Activated CD4-positive, alpha-beta T cell treated with anti-CD3 and anti-CD28 coated beads for 4 hours (primary cell): Measurements from ENCODE around the gene CLINT1.
"Not testable (repeated sequence)": the region's sequence is repeated elsewhere in the genome, so short reads cannot be mapped to it uniquely, and the experiment has no call there.

ENCODE experiments used
- DNase-seq, 2 donors: peaks; one replicate each; pipeline ENCODE4 v3.0.0-alpha.2; 2020

The CLINT1 gene

DNA sequence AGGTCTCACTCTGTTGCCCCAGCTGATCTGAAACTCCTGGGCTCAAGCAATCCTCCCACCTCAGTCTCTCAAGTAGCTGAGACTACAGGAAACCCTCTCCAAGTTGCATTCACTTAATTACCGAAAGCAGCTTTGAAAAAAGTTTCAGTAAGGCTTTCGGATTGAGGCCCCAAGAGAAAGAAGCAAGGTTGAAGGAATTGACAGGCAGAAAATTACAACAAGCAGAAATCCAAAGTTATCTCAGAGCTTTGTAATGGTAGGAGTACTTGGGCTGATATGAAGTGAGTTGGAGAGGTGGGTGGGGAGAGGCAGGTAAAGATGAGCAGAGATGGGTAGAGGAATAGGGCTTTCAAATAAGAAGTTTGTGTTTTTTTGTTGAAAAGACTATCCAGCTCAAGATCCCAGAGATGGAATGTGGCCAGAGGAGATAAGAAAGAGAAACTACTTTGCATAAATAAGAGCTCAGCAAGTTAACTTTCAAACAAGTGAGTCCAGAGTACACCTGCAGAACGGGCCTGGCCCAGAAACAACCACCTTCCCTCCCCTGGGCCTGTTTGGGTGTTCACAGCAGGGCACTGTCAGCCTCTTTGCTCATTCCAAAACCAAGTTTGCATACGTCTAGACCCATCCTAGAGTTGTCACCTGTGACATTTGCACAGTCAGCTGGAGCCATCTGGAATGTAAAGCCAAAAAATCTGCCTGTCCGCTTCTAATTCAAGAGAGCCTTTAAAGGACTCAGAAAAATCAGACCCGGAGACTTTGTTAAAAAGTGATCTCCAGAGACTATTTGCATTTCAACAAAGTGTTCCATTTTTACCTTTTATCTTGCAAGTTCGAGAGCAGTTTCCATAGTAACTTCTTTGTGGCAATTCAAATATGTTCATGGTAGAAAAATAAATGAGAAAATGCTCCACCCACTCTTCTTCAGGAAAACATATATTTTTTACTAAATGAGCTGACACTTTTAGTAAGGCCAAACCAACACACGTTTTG lies 2.2 kb upstream of the CLINT1 start:
- no peak for DNase-seq

DNA sequence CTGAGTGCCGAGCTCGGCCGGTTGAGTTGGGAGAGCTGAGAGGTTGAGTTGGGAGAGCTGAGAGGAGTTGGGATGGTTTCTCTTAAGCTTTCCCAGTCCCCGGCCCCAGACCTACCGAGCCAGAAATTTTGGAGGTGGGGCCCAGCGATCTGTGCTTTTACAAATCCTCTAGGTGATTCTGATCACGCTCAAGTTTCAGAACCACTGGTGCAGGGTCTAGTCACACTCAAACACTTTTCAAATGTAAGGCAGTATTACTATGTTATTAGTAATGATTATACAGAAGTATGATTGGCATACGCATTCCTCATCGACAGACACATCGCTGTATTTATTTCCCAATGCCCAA lies 256 bp upstream of the CLINT1 start:
- no peak for DNase-seq

DNA sequence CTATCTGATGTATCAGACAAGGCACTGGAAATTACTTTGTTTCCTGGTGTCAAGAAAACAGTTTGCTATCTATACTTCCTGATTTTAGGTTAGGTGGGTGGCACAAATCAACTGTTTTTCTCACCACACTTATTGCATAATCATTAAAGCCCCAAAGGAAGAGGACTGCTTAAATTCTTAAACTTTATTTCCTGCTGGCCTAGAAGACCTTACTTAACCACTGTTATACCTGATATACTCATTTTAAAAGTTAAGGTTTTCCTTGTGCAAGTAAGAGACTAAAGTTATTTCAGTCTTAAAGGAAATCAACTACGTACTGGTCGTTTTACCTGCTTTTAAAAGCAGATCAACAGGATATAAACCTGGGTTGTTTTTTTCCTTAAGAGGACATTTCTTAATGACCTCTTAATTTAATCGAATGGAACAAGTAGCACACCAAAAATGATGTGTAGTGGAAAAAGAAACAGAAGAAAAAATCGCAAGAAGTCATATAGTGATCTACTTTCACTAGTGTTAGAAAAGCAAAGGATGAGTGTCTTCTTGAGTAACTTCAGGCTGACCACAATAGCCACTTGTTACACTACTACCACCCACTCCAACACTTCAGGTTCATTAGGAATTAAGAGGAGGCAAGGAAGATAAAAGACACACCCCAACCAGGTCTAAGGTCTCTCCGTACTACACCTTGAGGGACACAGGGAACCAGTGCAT lies 974 bp downstream of the CLINT1 start:
- DNase-seq, result peak in 1 of 2 donors; percentile 4

DNA sequence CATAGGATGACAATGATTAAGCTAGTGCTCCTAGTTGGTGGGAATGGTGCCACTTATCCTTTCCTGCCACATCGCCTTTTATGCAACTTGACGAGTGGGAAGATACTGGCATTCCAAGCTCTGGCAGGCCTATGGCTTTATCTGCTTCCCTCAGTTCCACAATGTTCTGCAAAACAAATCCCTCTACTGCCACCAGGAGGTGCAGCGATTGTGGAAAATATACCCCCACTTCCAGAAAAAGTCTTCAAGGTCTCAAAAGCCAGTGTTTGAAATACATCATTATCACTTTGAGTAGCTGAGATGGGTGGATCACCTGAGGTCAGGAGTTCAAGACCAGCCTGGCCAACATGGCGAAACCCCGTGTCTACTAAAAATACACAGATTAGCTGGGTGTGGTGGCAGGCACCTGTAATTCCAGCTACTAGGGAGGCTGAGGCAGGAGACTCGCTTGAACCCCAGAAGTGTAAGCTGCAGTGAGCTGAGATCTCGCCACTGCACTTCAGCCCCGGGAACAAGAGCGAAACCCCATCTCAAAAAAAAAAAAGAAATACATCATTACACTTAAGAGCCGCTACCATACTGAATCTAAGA lies 3.4 kb downstream of the CLINT1 start:
- DNase-seq, result peak in 1 of 2 donors; percentile 7

DNA sequence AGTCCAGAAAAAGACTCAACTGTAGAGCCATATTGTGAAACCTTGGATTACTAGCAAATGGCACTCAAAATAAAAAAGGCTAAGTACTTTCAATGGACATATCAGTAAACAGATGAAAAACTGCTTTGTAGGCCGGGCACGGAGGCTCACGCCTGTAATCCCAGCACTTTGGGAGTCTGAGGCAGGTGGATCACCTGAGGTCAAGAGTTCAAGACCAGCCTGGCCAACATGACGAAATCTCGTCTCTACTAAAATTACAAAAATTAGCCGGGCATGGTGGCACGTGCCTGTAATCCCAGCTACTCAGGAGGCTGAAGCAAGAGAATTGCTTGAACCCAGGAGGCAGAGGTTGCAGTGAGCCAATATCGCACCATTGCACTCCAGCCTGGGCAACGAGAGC lies 5.6 kb downstream of the CLINT1 start:
- DNase-seq, result not testable (repeated sequence)

DNA sequence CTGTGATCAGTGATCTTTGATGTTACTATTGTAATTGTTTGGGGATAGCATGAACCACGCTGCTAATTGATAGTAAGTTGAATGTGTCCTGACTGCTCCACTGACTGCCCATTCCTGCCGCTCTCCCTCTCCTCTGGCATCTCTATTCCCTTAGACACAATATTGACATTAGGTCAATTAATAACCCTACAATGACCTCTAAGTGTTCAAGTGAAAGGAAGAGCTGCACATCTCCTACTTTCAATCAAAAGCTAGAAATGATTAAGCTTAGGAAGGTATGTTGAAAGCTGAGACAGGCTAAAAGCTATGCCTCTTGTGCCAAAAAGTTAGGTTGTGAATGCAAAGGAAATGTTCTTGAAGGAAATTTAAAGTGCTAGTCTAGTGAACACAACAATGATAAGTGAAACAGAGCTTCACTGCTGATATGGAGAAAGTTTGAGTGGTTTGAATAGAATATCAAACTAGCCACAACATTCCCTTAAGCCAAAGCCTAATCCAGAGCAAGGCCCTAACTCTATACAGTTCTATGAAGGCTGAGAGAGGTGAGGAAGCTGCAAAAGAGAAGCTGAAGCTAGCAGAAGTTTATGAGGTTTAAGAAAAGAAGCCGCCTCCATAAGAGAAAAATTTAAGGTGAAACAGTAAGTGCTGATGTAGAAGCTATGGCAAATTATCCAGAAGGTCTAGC lies 12.9 kb downstream of the CLINT1 start:
- no peak for DNase-seq

DNA sequence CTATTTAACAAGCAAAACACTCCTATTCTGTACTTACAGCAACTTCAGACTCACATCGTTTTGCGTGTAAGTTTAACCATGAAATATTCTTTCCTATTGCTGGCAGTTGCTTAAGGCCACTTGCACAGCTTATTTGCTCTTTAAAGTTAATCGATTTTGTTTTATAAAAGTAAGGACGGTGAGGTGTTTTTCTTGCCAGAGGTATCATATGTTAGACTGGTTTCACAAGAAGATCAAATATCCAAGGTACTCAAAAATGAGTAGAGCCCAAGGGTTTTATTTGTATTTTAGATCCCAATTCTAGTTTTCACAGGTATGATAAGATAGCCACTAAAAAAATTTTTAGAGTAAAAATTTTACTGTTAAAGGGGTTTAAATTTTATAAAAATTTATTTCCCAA lies 16.2 kb downstream of the CLINT1 start:
- DNase-seq, result no peak

DNA sequence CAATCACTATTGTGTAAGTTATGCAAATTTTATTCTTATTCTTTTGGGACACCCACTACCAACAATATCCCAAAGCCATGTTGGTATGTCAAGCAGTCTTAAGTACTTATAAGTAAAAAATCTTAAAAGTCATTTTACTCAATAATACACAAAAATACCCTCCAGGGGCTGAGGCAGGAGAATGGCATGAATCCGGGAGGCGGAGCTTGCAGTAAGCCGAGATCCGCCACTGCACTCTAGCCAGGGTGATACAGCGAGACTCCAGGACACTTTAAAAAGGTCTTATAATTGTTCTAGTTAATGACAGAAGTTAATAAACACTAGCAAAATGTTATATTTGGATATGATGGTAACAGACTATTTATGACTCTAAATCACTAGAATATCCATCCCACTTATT lies 16.8 kb downstream of the CLINT1 start:
- DNase-seq, result no peak

DNA sequence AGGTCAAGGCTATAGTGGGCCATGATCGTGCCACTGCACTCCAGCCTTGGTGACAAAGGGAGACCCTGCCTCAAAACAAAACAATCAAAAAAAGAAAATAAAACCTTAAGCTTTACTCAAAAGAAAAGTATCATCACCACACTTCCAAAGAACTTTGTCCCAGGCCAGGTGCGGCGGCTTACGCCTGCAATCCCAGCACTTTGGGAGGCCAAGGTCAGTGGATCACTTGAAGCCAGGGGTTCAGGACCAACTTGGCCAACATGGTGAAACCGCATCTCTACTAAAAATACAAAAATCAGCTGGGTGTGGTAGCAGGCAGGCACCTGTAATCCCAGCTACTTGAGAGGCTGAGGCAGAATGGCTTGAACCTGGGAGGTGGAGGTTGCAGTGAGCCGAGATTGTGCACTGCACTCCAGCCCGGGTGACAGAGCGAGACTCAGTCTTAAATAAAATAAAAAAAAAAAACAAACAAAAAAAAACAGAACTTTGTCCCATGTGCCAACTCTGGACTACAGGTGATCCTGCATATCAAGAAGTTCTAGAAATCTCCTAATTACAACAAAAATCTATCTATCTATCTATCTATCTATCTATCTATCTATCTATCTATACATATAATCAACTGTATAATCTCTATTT lies 19.7 kb downstream of the CLINT1 start:
- no peak for DNase-seq

DNA sequence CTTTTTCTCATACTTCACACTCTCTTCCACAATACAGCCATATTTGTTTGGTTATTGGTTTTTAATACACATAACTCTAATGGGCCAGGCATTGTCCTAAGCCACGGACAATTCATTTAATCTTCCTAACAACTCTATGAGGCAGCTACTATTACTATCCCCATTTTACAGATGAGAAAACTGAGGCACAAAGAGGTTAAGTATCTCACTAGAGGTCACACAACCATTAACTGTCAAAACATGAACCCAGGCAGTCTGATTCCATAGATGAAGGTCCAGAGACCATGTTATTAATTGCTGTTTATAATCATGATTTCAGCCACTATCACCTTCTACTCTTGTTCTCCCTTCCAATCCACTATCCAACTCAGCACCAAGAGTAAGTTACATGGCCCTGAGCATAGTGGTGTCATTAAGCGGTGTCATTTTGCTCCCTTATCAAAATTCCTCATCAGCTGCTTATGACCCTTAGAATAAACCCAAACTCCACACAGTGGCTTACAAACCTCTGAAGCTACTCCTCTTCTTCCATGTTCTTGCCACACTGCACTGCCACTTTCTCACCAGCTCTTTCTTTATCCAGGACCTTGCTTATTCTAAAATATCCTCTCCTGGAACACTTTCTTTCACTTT lies 22.7 kb downstream of the CLINT1 start:
- DNase-seq, result no peak

DNA sequence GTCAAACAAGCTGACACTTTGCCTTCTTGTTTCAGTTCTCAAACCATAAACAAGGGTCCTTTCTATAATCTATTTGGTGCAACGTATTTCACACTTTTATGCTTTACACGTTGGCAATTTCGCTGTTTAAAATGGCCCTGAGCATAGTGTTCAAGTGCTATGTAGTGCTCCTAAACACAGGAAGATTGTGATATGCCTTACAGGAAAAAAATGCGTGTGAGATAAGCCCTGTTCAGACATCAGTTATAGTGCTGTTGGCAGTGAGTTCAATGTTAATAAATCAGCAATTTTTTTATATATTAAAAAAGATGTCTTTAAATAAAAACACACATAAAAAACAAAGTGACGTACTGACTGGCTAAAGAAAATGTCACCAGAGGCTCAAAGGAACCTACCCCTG lies 23.9 kb downstream of the CLINT1 start:
- no peak for DNase-seq

DNA sequence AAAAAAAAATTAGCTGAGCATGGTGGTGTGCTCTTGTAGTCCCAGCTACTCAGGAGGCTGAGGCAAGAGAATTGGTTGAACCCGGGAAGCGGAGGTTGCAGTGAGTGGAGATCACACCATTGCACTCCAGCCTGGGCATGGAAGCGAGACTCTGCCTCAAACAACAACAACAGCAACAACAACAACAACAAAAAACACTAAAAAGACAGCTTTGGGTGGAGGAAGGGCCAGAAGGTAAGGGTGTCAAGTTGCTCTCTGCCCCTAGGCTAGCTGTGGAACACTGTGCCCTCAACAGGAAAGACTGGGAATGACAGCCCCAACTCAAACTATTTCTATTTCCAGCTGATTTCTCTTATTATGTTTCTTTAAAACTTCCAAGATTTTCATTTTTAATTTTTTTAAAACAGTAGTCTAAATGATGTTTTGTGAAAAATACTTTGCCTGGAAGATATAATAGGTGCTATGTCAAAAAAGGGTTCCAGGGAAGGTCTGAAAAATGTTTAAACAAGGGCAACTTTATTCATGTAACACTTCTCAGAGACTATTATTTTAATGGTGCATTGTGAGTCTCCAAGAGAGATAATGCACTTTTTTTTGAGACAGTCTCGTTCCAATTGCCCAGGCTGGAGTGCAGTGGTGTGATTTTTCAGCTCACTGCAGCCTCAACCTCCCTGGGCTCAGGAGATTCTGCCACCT lies 29.9 kb downstream of the CLINT1 start:
- DNase-seq, result no peak

DNA sequence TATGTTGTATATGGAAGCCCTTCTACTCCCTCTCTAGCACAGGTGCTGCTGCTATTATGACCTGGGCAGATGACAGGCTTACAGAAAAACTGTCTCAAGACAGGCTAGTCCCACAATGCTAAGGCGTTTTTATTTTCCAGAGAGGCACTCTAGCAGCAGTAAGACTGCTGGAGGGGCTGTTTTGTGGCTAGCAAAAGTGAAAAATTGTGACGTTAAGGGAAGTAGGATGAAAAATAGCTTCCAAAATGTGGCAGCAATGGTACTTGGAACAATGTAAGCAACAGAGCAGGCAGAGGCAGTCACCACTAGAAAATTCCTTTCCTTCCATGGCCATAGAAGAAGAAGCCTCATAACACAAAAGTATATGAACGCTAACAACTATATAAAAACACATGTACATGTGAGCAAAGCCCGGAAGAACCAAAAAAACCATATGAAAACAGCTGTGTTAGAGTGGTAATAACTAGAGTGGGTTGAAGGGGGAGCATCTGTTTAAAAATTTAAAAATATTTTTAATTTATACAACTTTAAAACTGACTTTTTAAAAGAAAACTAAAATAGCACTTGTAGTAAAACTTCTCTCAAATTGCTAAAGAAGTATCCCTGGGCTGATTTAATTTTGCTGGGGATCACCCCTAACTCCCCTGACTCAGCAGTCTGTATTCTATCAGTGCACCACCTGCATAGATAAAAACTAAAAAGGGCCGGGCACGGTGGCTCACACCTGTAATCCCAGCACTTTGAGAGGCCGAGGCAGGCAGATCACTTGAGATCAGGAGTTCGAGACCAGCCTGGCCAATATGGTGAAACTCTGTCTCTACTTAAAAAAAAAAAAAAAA lies 30.6 kb downstream of the CLINT1 start:
- DNase-seq, result no peak

DNA sequence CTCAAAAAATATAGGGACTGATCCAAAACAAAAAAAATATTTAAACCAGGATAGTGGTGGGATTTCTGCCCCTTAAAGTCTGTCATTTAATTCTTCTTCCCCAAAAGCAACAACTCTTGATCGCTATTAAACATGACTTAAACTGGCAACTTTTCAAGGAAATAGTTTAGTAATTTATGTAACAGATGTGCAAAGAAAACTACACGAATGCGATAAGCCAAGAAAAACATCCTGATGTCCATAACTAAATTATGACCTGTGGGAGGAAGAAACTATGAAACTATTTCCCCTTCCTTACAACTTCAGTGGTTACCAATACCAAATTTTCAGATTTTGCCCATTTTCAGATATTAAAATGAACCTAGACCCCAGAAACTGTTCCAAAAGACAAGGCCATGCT lies 31.5 kb downstream of the CLINT1 start:
- DNase-seq, result no peak

DNA sequence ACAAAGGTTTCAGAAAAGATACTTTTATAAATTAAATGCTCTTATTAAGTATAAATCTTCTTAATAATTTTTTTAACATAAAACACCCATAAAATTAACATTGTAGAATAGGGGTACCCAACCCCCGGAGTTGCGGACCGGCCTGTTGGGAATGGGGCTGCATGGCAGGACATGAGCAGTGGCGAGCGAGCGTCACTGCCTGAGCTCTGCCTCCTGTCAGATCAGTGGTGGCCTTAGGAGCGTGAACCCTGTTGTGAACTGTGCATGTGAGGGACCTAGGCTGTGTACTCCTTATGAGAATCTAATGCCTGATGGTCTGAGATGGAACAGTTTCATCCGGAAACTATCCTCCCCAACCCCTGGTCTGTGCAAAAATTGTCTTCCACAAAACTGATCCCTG lies 35.3 kb downstream of the CLINT1 start:
- DNase-seq, result no peak

DNA sequence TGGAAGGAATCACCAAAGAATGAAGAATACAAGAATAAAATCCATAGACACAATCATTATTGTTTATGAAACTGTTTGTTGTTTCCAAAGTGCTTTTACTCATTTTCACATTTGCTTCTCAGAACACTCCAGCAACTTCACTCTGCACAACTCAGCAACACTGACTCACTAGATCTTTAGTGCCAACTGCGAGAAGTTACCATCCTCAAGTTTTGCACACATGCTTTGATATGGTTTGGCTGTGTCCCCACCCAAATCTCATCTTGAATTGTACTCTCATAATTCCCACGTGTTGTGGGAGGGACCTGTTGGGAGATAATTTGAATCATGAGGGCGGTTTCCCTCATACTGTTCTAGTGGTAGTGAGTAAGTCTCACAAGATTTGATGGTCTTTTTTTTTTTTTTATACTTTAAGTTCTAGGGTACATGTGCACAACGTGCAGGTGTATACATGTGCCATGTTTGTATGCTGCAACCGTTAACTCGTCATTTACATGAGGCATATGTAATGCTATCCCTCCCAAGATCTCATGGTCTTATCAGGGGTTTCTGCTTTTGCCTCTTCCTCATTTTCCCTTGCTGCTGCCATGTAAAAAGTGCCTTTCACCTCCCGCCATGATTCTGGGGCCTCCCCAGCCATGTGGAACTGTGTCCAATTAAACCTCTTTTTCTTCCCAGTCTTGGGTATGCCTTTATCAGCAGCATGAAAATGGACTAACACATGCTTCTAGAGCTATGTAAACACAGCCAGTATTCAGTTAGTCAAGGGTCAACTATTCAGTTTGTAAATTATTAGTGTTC lies 36.9 kb downstream of the CLINT1 start:
- DNase-seq, result no peak

DNA sequence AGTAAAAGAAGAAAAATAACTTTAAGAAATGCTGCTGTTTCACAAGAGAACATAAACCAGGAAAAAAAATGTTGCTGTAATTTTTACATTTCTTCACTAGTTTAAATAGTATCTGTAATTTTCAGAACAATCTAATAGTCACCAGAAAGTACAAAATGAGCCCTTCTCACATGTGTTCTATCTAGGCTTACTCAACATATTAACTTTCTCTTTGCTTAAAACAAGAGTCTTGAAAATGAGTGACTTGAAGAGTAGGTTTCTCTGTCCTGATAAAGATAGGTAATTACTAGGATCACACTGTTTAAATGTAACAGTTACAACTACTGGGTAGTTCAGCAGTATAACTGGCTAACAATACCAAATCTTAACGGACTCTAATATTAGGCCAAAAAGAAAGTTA lies 37.5 kb downstream of the CLINT1 start:
- no peak for DNase-seq

DNA sequence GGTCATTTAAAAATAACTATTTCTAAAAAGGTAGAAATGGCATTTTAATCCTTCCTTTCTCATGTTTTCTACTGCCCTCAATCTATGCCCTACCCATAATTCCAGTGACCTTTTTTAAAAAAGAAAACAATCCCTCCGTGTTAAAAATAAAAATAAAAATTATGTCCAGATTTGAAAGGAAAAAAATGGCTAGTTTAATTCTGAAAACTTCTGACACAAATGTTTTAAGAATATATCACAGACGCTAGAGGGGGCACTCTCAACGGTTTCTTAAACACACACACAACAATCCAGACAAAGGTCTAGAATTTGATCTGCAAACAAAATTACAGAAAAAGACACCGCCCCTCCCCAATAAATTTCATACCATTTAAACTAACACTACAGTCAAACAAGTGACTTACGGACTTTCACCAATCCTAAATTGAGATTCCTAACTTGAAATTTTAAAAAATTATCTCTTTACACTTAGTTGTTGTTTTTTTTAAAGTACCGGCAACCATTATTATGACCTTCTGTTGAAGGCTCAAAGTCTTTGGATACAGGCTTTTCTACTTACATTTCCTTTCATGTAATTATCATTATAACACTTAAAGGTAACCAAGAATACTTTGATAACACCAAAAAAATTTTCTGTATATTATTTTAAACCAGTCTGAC lies 38.2 kb downstream of the CLINT1 start:
- DNase-seq, result peak in 1 of 2 donors; percentile 9

DNA sequence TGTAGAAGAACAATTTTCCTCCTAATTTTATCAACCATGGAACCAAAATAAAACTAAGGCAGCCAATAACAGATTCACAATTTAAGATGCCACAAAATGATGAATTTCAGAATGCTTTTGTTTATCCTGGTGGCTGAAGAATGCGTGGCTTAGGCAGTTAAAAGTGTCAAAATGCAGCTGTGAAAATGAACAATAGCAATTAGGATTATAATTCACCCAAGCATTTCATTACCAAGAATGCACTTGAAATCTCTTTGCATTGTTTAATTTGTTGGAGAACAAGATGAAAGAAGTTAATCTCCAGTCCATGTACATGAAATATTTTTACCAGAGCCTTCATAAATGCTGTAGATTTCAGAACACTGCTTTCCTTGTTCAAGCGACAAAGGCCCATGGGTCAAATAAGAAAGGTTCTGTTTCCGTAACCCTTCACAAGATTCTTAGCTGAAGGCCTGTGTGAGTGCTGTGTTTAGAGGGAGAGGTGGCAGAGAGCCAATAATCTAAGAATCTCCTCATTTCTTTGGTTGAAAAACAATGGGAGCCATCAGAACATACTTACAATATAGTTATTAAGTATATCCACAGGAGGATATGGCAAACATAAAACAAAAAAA lies 39.3 kb downstream of the CLINT1 start:
- DNase-seq, result no peak
